Motor neuron (in vitro differentiated cells): Measurements from ENCODE around the gene UGT1A6. TPM values are rescaled to one million over a fixed set of nuclear protein-coding genes. Genes with fewer than 3 reads are reported as not detected.

Source experiments
- ATAC-seq, 8 experiments: fragments of 200-7000 bp; cut with Tn5 transposase; replicated peaks in 6 of 8; 2 replicates each; pipeline ENCODE4 v1.8.0; 2021; ENCODE audit warnings: mild to moderate bottlenecking in 8 of 8, moderate library complexity in 8 of 8
- H3K27ac ChIP-seq, 2 donors: fragments of 250-450 bp; sonication (Bioruptor Pico); 2 replicates each; pipeline ENCODE4 v1.9.0; 2021; ENCODE audit warnings: antibody characterized with exemption in 2 of 2, mild to moderate bottlenecking in 2 of 2, moderate library complexity in 1 of 2
- H3K4me1 ChIP-seq, 2 donors: fragments of 250-450 bp; sonication (Bioruptor Pico); replicated peaks in 1 of 2; 2 replicates each; pipeline ENCODE4 v1.6.1; 2021; ENCODE audit warnings: antibody characterized with exemption in 2 of 2, mild to moderate bottlenecking in 2 of 2, moderate library complexity in 1 of 2
- H3K4me3 ChIP-seq, 5 donors: fragments of 250-450 bp; sonication (Bioruptor Pico); 2 replicates each; pipeline ENCODE4 v1.9.0; 2021; ENCODE audit warnings: antibody characterized with exemption in 5 of 5, mild to moderate bottlenecking in 5 of 5, moderate library complexity in 4 of 5
- WGBS, 10 experiments: fragments of 450-650 bp; shearing (Covaris generic); methylation state at CpG; one replicate each; pipeline ENCODE4 v1.0.0; 2022; 5-methylcytosine and 5-hydroxymethylcytosine counted together
- in situ Hi-C, 9 experiments: fragments of 400-800 bp; cut with MboI; loops; one replicate each; pipeline ENCODE4 v1.15.0; 2021; ENCODE audit warnings: low sequenced_read_pairs in 9 of 9, low pct_unique_long_range_greater_than_20kb in 2 of 9; ENCODE audit not compliant: unreplicated experiment in 9 of 9
- total RNA-seq, 8 experiments: library from RNA; unstranded; fragments of 300-600 nt; gene quantifications; 2 replicates each; pipeline versions ENCODE4 v1.2.3 to v1.2.4, GENCODE V29; 2022

UGT1A6 gene
- total RNA-seq, 8 experiments from 2014 or later = 0.21 to 6.9 (median 1.2) TPM; not detected in 3

DNA sequence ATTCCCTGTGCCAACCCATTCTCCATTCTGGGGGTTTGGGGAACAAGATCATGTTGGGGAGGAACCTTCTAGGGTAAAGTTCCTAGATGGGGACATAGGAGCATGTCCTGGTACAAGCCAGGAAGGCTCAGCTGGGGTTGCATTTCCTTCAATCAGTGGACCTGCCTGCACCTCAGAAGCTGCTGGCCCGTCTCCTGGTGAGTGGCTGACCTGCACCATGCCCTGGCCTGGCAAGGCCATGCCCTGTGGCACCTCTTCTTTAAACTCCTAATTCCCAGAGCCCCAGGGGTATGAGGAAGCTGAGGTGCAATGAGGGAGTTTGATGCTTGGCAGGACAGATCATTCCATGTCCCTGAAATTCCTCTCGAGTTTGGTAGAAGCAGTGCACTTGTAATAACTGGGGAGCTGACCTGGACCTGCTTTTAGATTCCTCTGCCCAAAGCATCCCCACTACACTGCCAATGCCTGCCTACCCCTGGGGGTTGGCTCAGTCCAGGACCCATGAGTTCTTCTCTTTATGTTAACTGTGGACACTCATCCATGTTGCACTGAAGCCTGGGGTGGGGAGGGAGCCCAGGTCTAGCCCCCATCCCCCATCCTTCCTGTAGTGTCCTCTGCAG is 110.7 kb downstream of the UGT1A6 start:
- ATAC-seq = no peak
- Histone ChIP-seq H3K27ac (no peak overlapping the region), H3K4me1 (no peaks in the 10 kb centered on the region), H3K4me3 (no peak overlapping the region)
- WGBS, 10 experiments = 0 to 83% (median 50%) methylated on average over 1 of the region's 2 CpGs; no CpG with 5 or more reads in 4 of the 10 experiments
- in situ Hi-C loops = no loop called here

- Histone ChIP-seq H3K4me1 (no peaks in the 10 kb centered on the region), H3K4me3 (no peak overlapping the region), H3K27ac (no peak overlapping the region)
- WGBS, 10 experiments = 0 to 67% (median 23%) methylated on average over 1 to 6 of the region's 8 CpGs; no CpG with 5 or more reads in 6 of the 10 experiments
- ATAC-seq = no peak
- in situ Hi-C loops = no loop called here
These were observed 111.3 kb downstream of the UGT1A6 start for GRCh38 chr2:233803994-233804393.

DNA sequence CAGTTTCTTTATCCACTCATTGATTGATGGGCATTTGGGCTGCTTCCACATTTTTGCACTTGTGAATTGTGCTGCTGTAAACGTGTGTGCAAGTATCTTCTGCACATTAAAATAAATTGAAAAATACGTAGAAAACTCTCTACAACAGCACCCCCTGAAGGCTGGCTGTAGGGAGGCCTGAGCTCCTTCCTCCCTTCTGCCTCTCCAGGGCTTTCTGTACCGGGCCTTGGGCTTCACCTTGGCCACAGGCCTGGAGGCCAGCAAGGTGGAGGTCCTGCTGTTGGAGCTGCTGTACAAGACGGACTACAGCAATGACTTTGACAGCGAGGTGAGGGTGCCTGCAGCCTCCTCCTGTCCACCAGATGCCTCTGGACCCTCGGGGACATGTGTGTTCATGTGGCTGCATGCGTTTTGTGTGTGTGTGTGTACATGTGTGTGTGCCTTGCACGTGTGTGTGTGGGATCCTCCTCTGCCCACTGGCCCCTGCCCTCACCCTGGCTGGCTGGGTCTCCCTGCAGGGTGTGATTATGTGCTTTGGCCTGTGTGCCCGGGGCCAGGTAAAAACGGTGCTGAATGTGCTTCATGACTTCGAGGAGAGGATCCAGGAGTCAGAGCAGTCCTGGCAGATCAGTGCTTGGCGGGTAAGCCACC is 114.7 kb downstream of the UGT1A6 start:
- 38 to 83% (median 68%) methylated on average over 2 to 8 of the region's 12 CpGs; no CpG with 5 or more reads in 4 of the 10 experiments for WGBS, 10 experiments
- in situ Hi-C loops = no loop called here
- Histone ChIP-seq H3K4me3 (no peak overlapping the region), H3K4me1 (no peaks in the 10 kb centered on the region), H3K27ac (no peak overlapping the region)
- ATAC-seq = no peak

GRCh38 chr2:233807966-233808935 is 115.6 kb downstream of the UGT1A6 start:
- 40 to 80% (median 76%) methylated on average over 1 to 5 of the region's 10 CpGs; no CpG with 5 or more reads in 4 of the 10 experiments for WGBS, 10 experiments
- in situ Hi-C loops = no loop called here
- ATAC-seq = no peak
- Histone ChIP-seq H3K4me3 (no peak overlapping the region), H3K4me1 (no peaks in the 10 kb centered on the region), H3K27ac (no peak overlapping the region)

GRCh38 chr2:233810385-233810784 is 117.7 kb downstream of the UGT1A6 start:
- no peak for ATAC-seq
- 48 to 100% (median 78%) methylated on average over 1 to 6 of the region's 6 CpGs; no CpG with 5 or more reads in 5 of the 10 experiments for WGBS, 10 experiments
- in situ Hi-C loops = no loop called here
- Histone ChIP-seq H3K4me1 (no peaks in the 10 kb centered on the region), H3K4me3 (no peak overlapping the region), H3K27ac (no peak overlapping the region)

- Histone ChIP-seq H3K4me1 (no peaks in the 10 kb centered on the region), H3K4me3 (no peak overlapping the region), H3K27ac (no peak overlapping the region)
- in situ Hi-C loops = no loop called here
- 36 to 80% (median 53%) methylated on average over 1 to 3 of the region's 4 CpGs; no CpG with 5 or more reads in 3 of the 10 experiments for WGBS, 10 experiments
- ATAC-seq = no peak
These were observed 118.4 kb downstream of the UGT1A6 start for GRCh38 chr2:233811087-233811486.

DNA sequence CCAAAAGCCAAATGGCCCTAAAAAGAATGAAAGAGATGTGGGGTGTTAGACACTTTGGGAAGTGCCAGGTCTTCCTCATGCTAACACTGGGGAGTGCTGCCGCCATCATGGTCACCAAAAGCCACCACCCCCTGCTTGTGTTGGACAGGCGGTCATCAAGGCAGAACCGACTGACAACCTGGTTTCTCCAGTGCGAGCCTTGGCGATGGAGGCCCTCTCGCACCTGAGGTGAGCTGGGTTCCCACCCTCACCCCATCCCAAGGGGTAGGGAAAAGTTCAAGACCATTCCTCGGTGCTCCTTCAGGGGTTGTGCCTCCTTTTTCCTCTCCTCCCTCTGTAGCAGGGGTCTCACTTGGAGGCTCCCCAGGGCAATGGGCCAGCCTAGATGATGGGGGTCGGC is 119.0 kb downstream of the UGT1A6 start:
- no peak overlapping the region for H3K27ac ChIP-seq
- H3K4me1 ChIP-seq = peaks cover 0 to 4% of the 10 kb centered on the region in 2 donors
- ATAC-seq = no peak
- WGBS, 10 experiments = 0 to 85% (median 60%) methylated on average over 1 to 8 of the region's 8 CpGs; no CpG with 5 or more reads in 2 of the 10 experiments
- H3K4me3 ChIP-seq = no peak overlapping the region
- in situ Hi-C loops = no loop called here

GRCh38 chr2:233813236-233814055 is 120.8 kb downstream of the UGT1A6 start:
- ATAC-seq = no peak
- WGBS, 10 experiments = 20 to 100% (median 80%) methylated on average over 1 to 3 of the region's 3 CpGs; no CpG with 5 or more reads in 5 of the 10 experiments
- Histone ChIP-seq H3K4me1 (peaks cover 0 to 6% of the 10 kb centered on the region in 2 donors), H3K4me3 (no peak overlapping the region), H3K27ac (no peak overlapping the region)
- in situ Hi-C loops = no loop called here

DNA sequence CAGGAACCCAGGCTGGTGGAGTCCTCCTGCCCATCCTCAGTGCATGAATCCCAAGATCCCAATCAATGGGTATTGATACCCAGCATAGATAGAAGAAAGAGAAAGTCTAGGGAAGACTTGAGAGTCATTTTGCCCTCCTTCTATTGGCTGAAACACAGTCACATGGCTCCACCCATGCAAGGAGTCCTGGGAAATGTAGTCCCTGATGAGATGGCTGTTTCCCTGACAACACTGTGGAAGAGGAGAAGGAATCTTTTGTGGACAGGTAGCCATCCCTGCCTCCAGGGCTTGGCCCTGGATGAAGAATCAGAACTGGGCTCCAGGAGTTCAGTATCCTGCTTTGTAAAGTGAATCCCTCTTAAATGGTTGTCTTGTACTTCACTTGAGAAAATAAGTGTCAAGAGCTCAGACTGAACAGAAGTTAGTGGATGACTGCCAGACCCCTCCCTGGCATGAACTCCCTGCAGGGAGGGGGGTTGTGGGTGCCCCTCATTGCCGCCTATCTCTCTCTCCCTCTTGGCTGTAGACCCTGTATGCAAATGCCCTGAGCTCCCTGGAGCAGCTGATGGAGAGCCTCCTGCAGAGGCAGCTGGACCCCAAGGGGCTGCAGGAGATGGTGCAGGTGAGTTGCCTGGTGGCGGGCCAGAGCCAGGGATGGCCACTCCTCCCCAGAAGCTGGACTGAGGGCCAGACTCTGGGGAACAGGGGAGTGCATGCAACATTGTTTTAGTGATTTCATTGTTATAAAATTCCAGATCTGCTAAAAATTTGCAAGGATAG is 121.6 kb downstream of the UGT1A6 start:
- in situ Hi-C loops = no loop called here
- no peak overlapping the region for H3K27ac ChIP-seq
- peaks cover 0 to 6% of the 10 kb centered on the region in 2 donors for H3K4me1 ChIP-seq
- 40 to 80% methylated on average over 1 of the region's 2 CpGs; no CpG with 5 or more reads in 8 of the 10 experiments for WGBS, 10 experiments
- peak in 3 of 8 experiments; percentile 21 to 71 (median 50) for ATAC-seq
- H3K4me3 ChIP-seq = no peak overlapping the region

DNA sequence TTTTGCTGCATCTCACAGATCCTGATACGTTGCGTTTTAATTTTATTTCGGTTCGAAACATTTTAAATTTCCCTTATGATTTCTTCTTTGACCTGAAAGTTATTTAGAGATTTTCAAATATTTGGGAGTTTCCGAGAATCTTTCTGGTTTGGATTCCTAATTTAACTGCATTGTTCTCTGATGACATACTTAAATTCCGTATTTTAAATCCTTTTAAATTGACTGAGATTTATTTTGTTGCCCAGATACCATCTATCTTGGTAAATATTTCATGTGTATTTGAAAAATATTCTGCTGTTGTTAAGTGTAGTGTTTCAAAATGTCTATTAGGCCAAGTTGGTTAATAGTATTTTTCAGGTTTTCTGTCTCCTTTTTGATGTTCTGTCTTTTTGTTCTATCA is 123.2 kb downstream of the UGT1A6 start:
- WGBS, 10 experiments = 26 to 100% (median 80%) methylated on average over 2 to 6 of the region's 6 CpGs
- in situ Hi-C loops = no loop called here
- H3K4me3 ChIP-seq = no peak overlapping the region
- peaks cover 0 to 6% of the 10 kb centered on the region in 2 donors for H3K4me1 ChIP-seq
- ATAC-seq = no peak
- H3K27ac ChIP-seq = no peak overlapping the region

GRCh38 chr2:233816334-233816733 is 123.6 kb downstream of the UGT1A6 start:
- peak in 1 of 8 experiments; percentile 47 for ATAC-seq
- no peak overlapping the region for H3K4me3 ChIP-seq
- WGBS, 10 experiments = 0 to 63% (median 37%) methylated on average over 1 to 2 of the region's 2 CpGs; no CpG with 5 or more reads in 5 of the 10 experiments
- no peak overlapping the region for H3K27ac ChIP-seq
- H3K4me1 ChIP-seq = peaks cover 0 to 6% of the 10 kb centered on the region in 2 donors
- in situ Hi-C loops = no loop called here

- Histone ChIP-seq H3K4me1 (peaks cover 0 to 6% of the 10 kb centered on the region in 2 donors), H3K27ac (no peak overlapping the region), H3K4me3 (no peak overlapping the region)
- 17 to 89% (median 51%) methylated on average over 1 to 4 of the region's 4 CpGs; no CpG with 5 or more reads in 6 of the 10 experiments for WGBS, 10 experiments
- in situ Hi-C loops = no loop called here
- peak in 1 of 8 experiments; percentile 4 for ATAC-seq
These were observed 124.1 kb downstream of the UGT1A6 start for GRCh38 chr2:233816771-233817170.
